Measurements from ENCODE around the gene CFAP73.

CFAP73 gene

DNA sequence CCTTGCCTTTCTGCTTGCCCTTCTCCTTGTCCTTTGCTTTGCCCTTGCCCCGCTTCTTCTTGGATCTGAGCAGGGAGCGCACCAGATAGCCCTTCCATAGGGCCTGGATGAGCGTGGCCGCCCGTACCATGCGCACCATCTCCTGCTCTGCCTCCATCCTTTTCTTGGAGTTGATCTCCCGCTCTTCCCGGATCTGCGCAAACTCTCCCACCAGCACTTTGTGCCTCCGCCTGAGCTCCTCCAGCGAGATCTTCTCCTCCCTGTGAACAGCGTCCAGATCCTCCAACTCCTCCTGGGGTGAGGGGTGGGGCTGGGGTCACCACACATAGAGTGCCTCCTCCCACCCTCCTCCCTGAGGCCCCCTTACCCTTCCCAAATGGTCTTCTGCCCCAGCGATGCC lies 46.1 kb downstream of the CFAP73 start:
- no peak overlapping the region for H3K4me3 ChIP-seq (ENCODE audit: extremely low read depth, insufficient read depth, low read length, poor library complexity, severe bottlenecking)
- WGBS, 2 experiments (ENCODE audit: insufficient coverage in 2 of 2) = 97 to 98% methylated on average over 6 to 7 of the region's 13 CpGs
- H3K36me3 ChIP-seq (ENCODE audit: control insufficient read depth, insufficient read depth, low read length) = peaks cover 20% of the 10 kb centered on the region
- no peaks in the 10 kb centered on the region for H3K9me3 ChIP-seq (ENCODE audit: control insufficient read depth, low read length)
- H3K4me1 ChIP-seq (ENCODE audit: control insufficient read depth, insufficient read depth, low read length, poor library complexity, severe bottlenecking) = peaks cover 39% of the 10 kb centered on the region
- H3K27ac ChIP-seq (ENCODE audit: low read depth, low read length, severe bottlenecking) = no peak overlapping the region

- peaks cover 15% of the 10 kb centered on the region for H3K36me3 ChIP-seq (ENCODE audit: control insufficient read depth, insufficient read depth, low read length)
- H3K4me1 ChIP-seq (ENCODE audit: control insufficient read depth, insufficient read depth, low read length, poor library complexity, severe bottlenecking) = peaks cover 33% of the 10 kb centered on the region
- no peak overlapping the region for H3K27ac ChIP-seq (ENCODE audit: low read depth, low read length, severe bottlenecking)
- 85 to 90% methylated on average over 6 to 7 of the region's 7 CpGs for WGBS, 2 experiments (ENCODE audit: insufficient coverage in 2 of 2)
- H3K9me3 ChIP-seq (ENCODE audit: control insufficient read depth, low read length) = no peaks in the 10 kb centered on the region
- H3K4me3 ChIP-seq (ENCODE audit: extremely low read depth, insufficient read depth, low read length, poor library complexity, severe bottlenecking) = no peak overlapping the region
Measured at GRCh38 chr12:113196582-113196981, 47.1 kb downstream of the CFAP73 start.

DNA sequence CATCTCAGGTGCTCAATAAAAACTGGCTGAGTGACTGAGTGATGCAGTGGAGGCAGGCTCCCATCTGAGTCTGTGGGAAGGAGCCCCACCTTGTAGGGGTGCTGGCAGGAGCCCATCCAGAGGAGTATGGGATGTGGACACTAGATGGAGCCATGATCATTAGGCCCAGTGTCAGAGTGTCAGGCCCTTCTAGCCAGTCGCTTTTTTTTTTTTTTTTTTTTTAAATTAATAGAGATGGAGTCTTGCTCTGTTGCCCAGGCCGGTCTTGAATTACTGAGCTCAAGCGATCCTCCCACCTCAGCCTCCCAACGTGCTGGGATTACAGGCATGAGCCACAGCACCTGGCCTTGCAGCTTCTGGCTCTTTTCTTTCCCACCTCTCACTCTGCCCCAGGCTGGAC lies 47.5 kb downstream of the CFAP73 start:
- peaks cover 30% of the 10 kb centered on the region for H3K4me1 ChIP-seq (ENCODE audit: control insufficient read depth, insufficient read depth, low read length, poor library complexity, severe bottlenecking)
- 31 to 32% methylated on average over 3 of the region's 4 CpGs for WGBS, 2 experiments (ENCODE audit: insufficient coverage in 2 of 2)

DNA sequence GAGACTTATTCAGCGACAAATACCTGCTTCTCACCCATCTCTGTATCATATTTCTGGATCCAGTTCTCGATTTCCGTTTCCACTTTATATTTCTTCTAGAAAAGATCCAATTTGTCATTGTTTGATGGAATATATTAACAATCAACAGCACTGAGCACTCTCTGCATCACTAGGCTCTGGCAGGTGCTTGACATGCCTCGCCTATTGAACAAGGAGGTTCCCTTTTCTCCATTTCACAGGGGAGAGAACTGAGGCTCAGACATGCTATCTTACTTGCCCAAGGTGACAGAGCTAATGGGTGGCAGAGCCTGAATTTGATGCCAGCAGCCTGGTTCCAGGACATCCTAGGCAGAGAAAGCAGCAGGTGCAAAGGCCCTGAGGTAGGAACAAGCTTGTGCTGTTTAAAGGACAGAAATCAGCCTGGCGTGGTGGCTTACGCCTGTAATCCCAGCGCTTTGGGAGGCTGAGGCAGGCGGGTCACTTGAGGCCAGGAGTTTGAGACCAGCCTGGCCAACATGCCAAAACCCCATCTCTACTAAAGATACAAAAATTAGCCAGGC lies 48.1 kb downstream of the CFAP73 start:
- H3K4me3 ChIP-seq (ENCODE audit: extremely low read depth, insufficient read depth, low read length, poor library complexity, severe bottlenecking) = no peak overlapping the region
- H3K27ac ChIP-seq (ENCODE audit: low read depth, low read length, severe bottlenecking) = no peak overlapping the region
- WGBS, 2 experiments (ENCODE audit: insufficient coverage in 2 of 2) = 93 to 100% methylated on average over 1 to 5 of the region's 8 CpGs
- H3K4me1 ChIP-seq (ENCODE audit: control insufficient read depth, insufficient read depth, low read length, poor library complexity, severe bottlenecking) = peaks cover 29% of the 10 kb centered on the region
- peaks cover 5% of the 10 kb centered on the region for H3K36me3 ChIP-seq (ENCODE audit: control insufficient read depth, insufficient read depth, low read length)
- no peaks in the 10 kb centered on the region for H3K9me3 ChIP-seq (ENCODE audit: control insufficient read depth, low read length)

More for the DNA sequence above, 47.5 kb downstream of the CFAP73 start:
- H3K9me3 ChIP-seq (ENCODE audit: control insufficient read depth, low read length) = no peaks in the 10 kb centered on the region
- peaks cover 11% of the 10 kb centered on the region for H3K36me3 ChIP-seq (ENCODE audit: control insufficient read depth, insufficient read depth, low read length)
- H3K4me3 ChIP-seq (ENCODE audit: extremely low read depth, insufficient read depth, low read length, poor library complexity, severe bottlenecking) = no peak overlapping the region
- no peak overlapping the region for H3K27ac ChIP-seq (ENCODE audit: low read depth, low read length, severe bottlenecking)

DNA sequence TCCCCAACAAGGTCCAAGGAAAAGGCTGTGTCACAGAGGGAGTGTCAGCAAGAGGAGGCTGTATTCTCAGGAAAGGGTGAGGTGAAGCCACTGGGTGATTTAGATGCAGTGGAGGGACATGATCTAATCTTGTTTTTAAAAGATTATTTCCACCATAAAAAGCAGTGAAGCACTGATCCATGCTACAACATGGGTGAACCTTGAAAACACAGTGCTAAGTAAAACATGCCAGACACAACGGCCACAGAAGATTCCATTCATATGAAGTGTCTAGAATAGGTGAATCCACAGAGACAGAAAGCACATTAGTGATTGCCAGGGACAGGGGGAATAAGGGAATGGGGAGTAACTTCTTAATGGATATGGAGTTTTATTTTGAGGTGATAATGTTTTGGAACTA lies 48.8 kb downstream of the CFAP73 start:
- H3K9me3 ChIP-seq (ENCODE audit: control insufficient read depth, low read length) = no peaks in the 10 kb centered on the region
- WGBS, 2 experiments (ENCODE audit: insufficient coverage in 2 of 2) = 89 to 100% methylated on average over 1 of the region's 1 CpG
- peaks cover 22% of the 10 kb centered on the region for H3K4me1 ChIP-seq (ENCODE audit: control insufficient read depth, insufficient read depth, low read length, poor library complexity, severe bottlenecking)
- H3K27ac ChIP-seq (ENCODE audit: low read depth, low read length, severe bottlenecking) = no peak overlapping the region
- no peak overlapping the region for H3K4me3 ChIP-seq (ENCODE audit: extremely low read depth, insufficient read depth, low read length, poor library complexity, severe bottlenecking)
- no peaks in the 10 kb centered on the region for H3K36me3 ChIP-seq (ENCODE audit: control insufficient read depth, insufficient read depth, low read length)

- no peak overlapping the region for H3K4me3 ChIP-seq (ENCODE audit: extremely low read depth, insufficient read depth, low read length, poor library complexity, severe bottlenecking)
- peaks cover 5% of the 10 kb centered on the region for H3K4me1 ChIP-seq (ENCODE audit: control insufficient read depth, insufficient read depth, low read length, poor library complexity, severe bottlenecking)
- no peaks in the 10 kb centered on the region for H3K9me3 ChIP-seq (ENCODE audit: control insufficient read depth, low read length)
- no peak overlapping the region for H3K27ac ChIP-seq (ENCODE audit: low read depth, low read length, severe bottlenecking)
- WGBS, 2 experiments (ENCODE audit: insufficient coverage in 2 of 2) = 89% methylated on average over 9 to 11 of the region's 12 CpGs
- H3K36me3 ChIP-seq (ENCODE audit: control insufficient read depth, insufficient read depth, low read length) = no peaks in the 10 kb centered on the region
Measured at GRCh38 chr12:113200021-113200797, 50.7 kb downstream of the CFAP73 start.

GRCh38 chr12:113201187-113202177 lies 52.0 kb downstream of the CFAP73 start:
- Histone ChIP-seq H3K4me1 (ENCODE audit: control insufficient read depth, insufficient read depth, low read length, poor library complexity, severe bottlenecking) (no peaks in the 10 kb centered on the region), H3K9me3 (ENCODE audit: control insufficient read depth, low read length) (no peaks in the 10 kb centered on the region), H3K36me3 (ENCODE audit: control insufficient read depth, insufficient read depth, low read length) (no peaks in the 10 kb centered on the region), H3K4me3 (ENCODE audit: extremely low read depth, insufficient read depth, low read length, poor library complexity, severe bottlenecking) (no peak overlapping the region), H3K27ac (ENCODE audit: low read depth, low read length, severe bottlenecking) (no peak overlapping the region)
- WGBS, 2 experiments (ENCODE audit: insufficient coverage in 2 of 2) = 93% methylated on average over 12 to 13 of the region's 14 CpGs

- Histone ChIP-seq H3K27ac (ENCODE audit: low read depth, low read length, severe bottlenecking) (no peak overlapping the region), H3K4me3 (ENCODE audit: extremely low read depth, insufficient read depth, low read length, poor library complexity, severe bottlenecking) (no peak overlapping the region), H3K36me3 (ENCODE audit: control insufficient read depth, insufficient read depth, low read length) (no peaks in the 10 kb centered on the region), H3K4me1 (ENCODE audit: control insufficient read depth, insufficient read depth, low read length, poor library complexity, severe bottlenecking) (peaks cover 4% of the 10 kb centered on the region), H3K9me3 (ENCODE audit: control insufficient read depth, low read length) (no peaks in the 10 kb centered on the region)
- 73 to 100% methylated on average over 2 to 3 of the region's 4 CpGs for WGBS, 2 experiments (ENCODE audit: insufficient coverage in 2 of 2)
Measured at GRCh38 chr12:113202300-113203075, 53.0 kb downstream of the CFAP73 start.

DNA sequence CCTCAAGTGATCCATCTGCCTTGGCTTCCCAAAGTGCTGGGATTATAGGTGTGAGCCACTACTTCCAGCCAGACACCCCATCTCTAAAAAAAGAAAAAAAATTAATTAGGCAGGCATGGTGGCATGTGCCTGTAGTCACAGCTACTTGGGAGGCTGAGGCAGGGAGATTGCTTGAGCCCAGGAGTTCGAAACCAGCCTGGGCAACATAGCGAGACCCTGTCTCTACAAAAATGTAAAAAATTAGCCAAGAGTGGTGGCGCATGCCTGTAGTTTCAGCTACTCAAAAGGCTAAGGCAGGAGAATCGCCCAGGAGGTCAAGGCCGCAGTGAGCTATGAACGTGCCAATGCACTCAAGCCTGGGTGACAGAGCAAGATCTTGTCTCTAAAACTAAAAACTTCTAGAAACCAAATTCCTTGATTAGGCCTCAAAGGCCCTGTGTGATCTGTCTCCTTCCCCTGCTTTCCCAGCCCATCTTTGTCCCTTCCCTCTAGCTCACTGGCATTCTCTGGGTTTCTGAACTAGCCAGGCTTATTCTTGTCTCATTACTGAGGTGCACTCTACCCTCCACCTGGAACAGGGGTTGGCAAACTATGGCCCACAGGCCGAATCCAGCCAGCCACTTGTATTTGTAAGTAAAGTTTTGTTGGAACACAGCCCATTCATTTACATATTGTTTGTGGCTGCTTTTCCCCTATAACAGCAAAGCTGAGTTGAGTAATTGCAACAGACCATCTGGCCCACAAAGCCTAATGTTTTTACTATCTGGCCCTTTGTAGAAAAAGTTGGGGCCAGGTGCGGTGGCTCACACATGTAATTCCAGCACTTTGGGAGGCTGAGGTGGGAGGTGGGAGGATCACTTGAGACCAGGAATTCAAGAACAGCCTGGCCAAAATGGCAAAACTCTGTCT lies 54.6 kb downstream of the CFAP73 start:
- WGBS, 2 experiments (ENCODE audit: insufficient coverage in 2 of 2) = 85 to 94% methylated on average over 7 to 8 of the region's 8 CpGs

More for the DNA sequence above, 54.6 kb downstream of the CFAP73 start:
- H3K9me3 ChIP-seq (ENCODE audit: control insufficient read depth, low read length) = no peaks in the 10 kb centered on the region
- H3K27ac ChIP-seq (ENCODE audit: low read depth, low read length, severe bottlenecking) = no peak overlapping the region
- H3K36me3 ChIP-seq (ENCODE audit: control insufficient read depth, insufficient read depth, low read length) = no peaks in the 10 kb centered on the region
- no peak overlapping the region for H3K4me3 ChIP-seq (ENCODE audit: extremely low read depth, insufficient read depth, low read length, poor library complexity, severe bottlenecking)
- H3K4me1 ChIP-seq (ENCODE audit: control insufficient read depth, insufficient read depth, low read length, poor library complexity, severe bottlenecking) = peaks cover 12% of the 10 kb centered on the region
